Measurements from ENCODE around the gene CD200R1.

- TF ChIP-seq POLR2AphosphoS5 (IDR thresholded peaks at IDR 0.05; ENCODE audit: low read depth, low read length) (no peak), REST (IDR thresholded peaks at IDR 0.05; ENCODE audit: insufficient read depth in 1 of 2, low read depth in 2 of 2, low read length in 2 of 2) (no peak), TAF1 (IDR thresholded peaks at IDR 0.05; ENCODE audit: borderline replicate concordance, insufficient read depth, low read length) (no peak), SIN3A (IDR thresholded peaks at IDR 0.05; ENCODE audit: borderline replicate concordance, insufficient read depth, low read length) (no peak)
Observed at GRCh38 chr3:112897791-112898190, 77.1 kb downstream of the CD200R1 start.

Data from PFSK-1 (cell line).